SK-N-MC (cell line): ENCODE data around the gene SBNO2.

Experiments
- EZH2 ChIP-seq: fragments of 200-600 bp; sonication (generic); IDR thresholded peaks from one replicate; pipeline ENCODE4 v1.6.1; 2017; ENCODE audit warnings: antibody characterized with exemption
- FOXP2 ChIP-seq: optimal IDR thresholded peaks from 2 replicates; pipeline ENCODE3; 2011; ENCODE audit warnings: mild to moderate bottlenecking, moderate library complexity; ENCODE audit not compliant: insufficient read depth; ENCODE audit errors: extremely low read length, control extremely low read depth
- POLR2AphosphoS5 ChIP-seq: IDR thresholded peaks from 2 replicates; pipeline ENCODE4 v1.6.1; 2012; ENCODE audit warnings: mild to moderate bottlenecking, low read depth, low read length, borderline replicate concordance

- no peak for TF ChIP-seq EZH2
- TF ChIP-seq POLR2AphosphoS5 = no peak
- TF ChIP-seq FOXP2 = no peak
Observed at GRCh38 chr19:1082928-1083816, 90.9 kb downstream of the SBNO2 start.
